NCI-H2029 treated with DMSO at 0.1 percent for 48 hours (cell line): ENCODE data around the gene CATSPER3.
"Not testable (repeated sequence)": the region's sequence is repeated elsewhere in the genome, so short reads cannot be mapped to it uniquely, and the experiment has no call there.

Experiments used
- DNase-seq: peaks from one replicate; lab custom pipeline; 2025; lab: John Stamatoyannopoulos, UW

Gene CATSPER3

DNA sequence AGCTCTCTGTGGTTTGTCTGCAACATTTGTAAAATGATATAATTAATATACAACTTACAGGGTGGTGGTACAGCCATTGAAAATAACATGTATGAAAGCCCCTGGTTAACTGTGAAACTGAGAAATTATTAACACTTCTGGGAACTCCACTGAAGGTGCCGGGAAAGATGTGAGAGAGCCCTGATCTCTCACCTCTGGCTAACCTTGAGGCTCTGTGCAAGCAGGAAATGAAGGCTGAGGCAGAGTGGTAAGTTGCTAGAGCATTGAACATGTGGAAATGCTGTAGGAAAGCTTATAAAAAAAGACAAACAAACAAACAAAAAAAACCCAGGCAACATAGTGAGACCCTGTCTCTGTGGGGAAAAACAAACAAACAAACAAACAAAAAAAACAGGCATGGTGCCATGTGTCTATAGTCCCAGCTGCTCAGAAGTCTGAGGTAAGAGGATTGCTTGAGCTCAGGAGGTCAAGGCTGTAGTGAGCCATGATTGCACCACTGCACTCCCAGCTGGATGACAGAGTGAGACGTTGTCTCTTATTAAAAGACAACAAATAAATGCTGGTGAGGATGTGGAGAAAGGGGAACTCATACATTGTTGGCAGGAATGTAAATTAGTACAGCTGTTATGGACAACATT, 7.5 kb downstream of the CATSPER3 start:
- no peak for DNase-seq

DNA sequence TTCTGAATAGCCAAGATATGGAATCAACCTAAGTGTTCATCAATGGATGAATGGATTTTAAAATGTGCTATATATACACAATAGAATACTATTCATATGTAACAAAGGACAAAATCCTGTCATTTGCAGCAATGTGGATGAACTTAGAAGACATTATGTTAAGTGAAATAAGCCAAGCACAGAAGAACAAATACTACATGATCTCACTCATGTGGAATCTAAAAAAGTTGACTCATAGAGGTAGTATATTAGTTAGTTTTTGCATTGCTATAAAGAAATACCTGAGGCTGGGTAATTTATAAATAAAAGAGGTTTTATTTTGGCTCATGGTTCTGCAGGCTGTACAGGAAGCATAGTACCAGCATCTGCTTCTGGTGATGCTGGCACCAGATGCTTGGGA, 8.1 kb downstream of the CATSPER3 start:
- no peak for DNase-seq

DNA sequence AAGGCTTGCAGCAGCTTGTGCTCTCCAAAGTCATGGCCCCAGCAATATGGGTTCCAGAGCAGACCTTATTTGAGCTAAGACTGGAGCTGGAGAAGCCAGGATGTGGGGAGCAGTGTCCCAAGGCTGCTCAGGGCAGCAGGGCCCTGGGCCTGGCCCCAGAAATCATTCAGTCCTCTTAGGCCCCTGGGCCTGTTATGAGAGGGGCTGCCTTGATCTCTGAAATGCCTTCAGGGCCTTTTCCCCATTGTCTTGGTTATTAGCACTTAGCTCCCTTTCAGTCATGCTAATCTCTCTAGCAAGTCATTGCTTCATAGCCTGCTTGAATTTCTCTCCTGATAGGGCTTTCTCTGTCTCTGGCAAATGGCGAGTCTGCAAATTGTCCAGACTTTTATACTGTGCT, 9.1 kb downstream of the CATSPER3 start:
- DNase-seq: no peak

DNA sequence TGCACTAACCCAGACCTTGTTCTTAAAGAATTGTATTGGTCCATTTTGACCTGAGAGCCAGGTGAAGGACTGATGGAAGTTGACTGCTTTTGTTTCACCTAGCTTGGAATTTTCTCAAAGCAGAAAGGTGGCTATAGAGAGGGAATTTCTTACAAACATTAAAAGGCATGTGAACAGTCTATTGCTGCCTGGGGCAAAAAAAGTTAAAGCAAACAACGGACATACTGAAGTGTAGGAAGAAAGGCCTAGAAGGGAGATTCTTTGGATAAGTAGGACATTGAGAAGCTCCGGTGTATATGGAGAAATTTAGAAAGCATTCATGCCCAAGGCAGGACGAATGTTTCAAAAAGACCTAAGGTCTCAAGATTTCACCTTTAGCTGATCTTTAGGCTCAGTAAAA, 11.7 kb downstream of the CATSPER3 start:
- DNase-seq: no peak

DNA sequence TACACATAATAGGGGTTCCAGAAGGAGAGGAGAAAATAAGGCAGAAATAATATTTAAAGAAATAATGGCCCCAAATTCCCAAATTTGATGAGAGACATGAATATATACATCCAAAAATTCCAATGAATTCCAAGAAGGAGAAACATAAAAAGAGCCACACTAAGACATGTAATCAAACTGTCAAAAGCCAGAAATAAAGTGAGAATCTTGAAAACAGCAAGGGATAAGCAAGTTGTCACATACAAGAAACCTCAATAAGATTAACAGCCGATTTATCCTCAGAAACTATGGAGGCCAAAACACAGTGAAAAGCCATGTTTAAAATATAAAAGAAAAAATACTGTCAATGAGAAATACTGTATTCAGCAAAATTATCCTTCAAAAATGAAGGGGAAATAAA, 14.5 kb downstream of the CATSPER3 start:
- no peak for DNase-seq

DNA sequence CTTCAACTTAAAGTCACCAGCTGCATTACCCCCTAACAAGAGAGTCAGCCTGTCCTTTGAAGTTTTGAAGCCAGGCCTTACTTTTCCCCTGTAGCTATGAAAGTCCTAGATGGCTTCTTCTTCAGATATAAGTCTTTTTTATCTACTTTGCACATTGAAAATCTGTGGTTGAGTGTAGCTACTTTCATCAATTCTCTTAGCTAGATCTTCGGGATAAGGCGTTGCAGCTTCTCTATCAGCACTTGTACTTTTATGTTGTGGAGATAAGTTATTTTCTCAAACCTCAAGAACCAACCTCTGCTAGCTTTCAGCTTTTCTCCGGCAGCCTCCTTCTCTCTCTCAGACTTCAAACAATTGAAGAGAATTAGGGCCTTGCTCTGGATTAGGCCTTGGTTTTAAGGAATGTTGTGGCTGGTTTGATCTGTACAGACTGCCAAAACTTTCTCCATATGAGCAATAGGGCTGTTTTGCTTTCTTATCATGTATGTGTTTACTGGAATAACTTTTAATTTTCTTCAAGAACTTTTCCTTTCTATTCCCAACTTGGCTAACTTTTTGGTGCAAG, 21.6 kb downstream of the CATSPER3 start:
- no peak for DNase-seq

DNA sequence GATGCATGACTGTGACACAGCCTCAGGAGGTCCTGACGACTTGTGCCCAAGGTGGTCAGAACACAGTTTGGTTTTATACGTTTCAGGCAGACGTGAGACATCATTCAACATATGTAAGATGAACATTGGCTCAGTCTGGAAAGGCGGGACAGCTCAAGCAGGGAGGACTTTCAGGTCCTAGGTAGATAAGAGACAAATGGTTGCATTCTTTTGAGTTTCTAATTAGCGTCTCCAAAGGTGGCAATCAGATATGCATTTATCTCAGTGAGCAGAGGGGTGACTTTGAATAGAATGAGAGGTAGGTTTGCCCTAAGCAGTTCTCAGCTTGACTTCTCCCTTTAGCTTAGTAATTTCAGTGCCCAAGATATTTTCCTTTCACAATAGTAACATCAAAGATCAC, 22.5 kb downstream of the CATSPER3 start:
- DNase-seq: not testable (repeated sequence)

DNA sequence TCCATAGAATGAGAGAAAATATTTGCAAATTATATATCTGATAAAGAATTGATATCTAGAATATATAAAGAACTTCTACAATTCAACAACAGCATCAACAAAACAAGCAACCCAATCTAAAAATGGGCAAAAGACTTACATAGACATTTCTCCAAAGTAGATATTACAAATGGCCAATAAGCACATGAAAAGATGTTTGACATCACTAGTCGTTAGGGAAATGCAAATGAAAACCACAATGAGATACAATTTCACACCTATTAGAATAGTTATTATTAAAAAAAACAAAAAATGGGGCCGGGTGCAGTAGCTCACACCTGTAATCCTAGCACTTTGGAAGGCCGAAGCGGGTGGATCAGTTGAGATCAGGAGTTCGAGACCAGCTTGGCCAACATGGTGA, 24.4 kb downstream of the CATSPER3 start:
- DNase-seq: no peak

DNA sequence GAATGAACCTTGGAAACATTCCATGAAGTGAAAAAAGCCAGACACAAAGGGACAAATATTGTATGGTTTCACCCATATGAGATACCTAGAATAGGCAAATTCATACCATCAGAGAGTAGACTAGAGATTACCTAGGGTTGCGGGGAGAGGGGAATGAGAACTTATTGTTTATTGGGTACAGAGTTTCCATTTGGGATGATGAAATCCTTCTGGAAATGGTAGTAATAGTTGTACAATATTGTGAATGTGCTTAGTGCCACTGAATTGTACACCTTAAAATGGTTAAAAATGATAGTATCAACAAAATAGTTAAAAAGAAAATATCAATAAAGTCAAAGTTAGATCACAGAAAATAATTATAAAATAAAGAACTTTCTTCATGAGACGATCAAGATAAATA, 25.5 kb downstream of the CATSPER3 start:
- DNase-seq: no peak

DNA sequence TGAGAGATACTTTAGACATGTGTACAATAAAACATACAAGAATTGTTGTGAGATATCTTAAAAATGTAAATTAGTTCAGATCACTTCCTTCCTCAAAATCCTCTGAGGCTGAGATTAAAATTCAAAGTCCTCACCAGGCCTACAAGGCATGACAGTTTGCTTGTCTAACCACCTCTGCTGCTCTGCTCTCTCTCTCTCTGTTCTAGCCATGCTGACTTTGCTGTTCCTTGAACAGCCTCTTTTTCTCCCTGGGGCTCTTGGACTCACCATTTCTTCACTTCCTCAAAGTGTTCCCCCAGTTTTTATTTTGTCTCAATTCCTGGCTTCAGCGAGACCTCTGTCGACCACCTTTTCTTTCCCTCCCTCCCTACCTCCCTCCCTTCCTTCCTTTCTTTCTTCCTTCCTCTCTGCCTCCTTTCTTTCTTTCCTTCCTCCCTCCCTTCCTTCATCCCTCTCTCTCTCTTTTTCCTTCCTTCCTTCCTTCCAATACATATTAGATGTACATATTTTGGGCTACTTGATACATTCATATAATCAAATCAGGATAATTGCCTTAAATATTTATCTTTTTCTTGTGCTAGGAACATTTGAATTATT, 27.0 kb downstream of the CATSPER3 start:
- no peak for DNase-seq

DNA sequence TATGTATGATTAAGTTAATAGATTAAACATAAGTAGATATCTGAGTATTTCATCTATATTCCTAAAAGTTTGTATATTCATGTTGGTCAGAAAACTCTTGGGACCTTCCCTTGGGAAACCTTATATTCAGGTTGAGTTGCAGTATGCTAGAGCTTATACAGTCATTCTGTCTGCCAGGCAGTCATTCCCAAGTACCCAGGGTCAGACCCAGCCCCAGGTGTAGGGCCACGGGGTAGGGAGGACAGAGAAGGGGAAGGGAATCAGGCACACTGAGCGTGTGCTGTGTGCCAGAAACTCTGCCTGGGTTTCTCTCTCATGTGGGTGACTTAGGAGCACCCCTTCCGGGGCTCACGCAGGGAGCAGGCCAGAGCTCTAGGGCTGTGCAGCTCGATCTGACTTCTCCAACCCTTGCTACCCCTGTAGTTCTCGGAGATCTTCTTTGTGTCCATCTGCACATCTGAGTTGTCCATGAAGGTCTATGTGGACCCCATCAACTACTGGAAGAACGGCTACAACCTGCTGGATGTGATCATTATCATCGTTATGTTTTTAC, 28.2 kb downstream of the CATSPER3 start:
- no peak for DNase-seq

DNA sequence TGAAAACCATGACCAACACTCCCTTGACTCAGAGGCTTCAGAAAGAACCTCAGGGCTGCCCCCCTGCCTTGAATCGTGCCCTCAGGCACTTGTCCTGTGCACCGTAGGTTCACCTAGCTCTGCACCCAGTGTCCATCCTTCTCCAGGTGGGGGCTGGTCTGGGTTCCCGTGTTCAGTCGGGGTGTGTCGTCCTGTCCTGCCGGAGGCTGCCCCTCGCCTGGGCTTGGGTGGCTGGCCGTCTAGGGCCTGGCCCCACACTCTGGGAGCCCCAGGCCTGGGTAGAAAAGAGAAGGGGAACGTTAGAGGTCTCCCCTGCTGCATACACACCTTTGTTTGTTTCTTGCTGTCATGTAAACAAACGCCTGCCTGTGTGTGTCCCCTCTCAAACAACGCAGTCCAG, 29.3 kb downstream of the CATSPER3 start:
- DNase-seq: no peak

DNA sequence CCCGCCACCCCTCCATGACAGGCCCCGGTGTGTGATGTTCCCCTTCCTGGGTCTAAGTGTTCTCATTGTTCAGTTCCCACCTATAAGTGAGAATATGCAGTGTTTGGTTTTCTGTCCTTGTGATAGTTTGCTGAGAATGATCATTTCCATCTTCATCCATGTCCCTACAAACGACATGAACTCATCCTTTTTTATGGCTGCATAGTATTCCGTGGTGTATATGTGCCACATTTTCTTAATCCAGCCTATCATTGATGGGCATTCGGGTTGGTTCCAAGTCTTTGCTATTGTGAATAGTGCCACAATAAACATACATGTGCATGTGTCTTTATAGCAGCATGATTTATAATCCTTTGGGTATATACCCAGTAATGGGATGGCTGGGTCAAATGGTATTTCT, 30.4 kb downstream of the CATSPER3 start:
- DNase-seq: not testable (repeated sequence)

DNA sequence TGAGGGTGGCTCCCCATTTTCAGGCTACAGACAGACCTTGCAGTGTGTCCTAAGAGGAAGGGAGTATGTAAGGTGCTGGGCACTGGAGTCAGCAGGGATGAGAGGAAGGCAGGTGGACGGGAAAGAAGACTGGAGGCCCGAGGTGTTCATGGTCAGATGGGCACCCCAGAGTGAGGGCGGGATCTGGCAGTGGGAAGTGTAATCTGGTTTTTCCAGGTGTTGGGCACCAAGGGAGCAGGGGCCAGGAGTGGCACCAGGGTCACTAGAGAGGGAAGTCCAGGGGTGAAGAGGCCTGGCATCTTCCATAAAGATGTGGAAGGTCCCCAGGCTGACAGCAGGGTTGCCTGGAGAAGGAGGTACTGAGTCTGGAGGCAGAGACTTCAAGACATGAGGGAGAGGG, 36.7 kb downstream of the CATSPER3 start:
- DNase-seq: no peak

DNA sequence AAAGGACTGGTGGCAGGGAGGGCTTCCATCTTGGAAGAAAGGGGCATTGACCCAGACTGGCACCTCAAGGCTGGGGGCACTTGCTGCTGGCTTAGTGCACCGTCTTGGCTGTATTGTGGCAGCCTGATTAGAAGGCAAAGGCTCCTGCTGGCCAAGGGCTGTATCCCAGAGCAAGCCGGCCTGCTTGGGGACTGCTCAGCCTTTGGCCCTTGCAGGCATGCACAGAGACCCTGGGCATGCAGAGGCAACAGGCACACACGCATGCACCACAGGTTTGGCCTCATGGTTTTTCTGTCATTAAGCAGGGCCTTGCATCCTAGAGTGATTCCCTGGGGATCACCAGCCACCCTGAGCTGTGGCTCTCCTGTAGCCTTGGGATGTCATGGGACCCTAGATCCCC, 37.4 kb downstream of the CATSPER3 start:
- no peak for DNase-seq

DNA sequence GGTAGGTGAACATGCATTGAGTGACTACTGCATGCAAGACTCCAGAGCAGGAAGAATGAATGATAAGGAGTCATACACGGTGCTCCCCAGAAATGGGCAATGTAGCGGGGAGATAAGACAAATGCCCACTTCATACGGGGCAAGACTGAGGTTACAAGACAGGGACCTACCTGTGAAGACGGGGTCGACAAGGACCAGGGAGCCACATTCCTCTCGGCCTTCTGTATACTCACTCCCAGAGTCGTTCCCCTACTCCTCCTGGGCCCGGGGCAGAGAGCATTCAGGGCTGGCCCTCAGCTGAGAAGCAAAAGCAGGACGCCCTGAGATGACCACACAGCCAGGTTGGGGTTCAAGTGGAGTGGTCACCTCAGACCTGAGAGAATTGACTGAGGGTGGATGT, 39.6 kb downstream of the CATSPER3 start:
- no peak for DNase-seq

DNA sequence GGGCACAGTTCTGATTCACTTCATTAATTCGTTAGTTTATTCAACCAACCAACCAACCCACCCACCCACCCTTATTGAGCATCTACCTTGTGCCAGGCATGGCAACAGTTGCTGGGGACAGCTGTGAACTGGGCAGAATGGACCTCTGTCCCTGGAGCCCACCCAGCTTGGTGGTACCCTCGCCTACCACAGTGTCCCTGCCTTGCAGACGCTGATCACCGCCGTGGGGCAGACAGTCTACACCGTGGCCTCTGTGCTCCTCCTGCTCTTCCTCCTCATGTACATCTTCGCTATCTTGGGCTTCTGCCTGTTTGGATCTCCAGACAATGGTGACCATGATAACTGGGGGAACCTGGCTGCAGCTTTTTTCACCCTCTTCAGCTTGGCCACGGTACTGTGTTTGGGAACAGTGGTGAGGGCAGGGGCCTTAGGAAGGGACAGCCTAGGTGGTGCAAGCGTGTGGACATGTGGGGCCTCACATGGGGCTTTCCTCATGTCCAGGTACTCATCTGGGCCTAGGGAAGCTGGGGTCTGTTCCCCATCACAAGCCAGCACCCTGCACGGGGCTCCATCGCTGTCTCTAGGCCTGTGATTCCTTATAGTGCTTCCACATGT, 40.1 kb downstream of the CATSPER3 start:
- DNase-seq: no peak

DNA sequence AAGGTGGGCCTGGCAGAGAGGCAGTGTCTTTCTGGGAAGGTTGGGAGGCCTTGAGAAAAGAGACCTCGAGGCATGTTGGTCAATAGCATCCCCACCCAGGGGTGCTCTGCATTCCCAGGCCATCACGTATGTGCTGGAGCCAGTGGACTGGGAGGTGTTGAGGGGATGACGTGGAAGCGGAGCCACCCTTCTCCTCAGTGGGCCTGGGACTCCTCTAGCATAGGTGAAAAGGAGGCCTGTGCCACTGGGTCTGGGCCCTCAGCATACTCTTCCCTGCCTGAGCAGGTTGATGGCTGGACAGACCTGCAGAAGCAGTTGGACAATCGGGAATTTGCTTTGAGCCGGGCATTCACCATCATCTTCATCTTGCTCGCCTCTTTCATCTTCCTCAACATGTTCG, 40.8 kb downstream of the CATSPER3 start:
- no peak for DNase-seq

DNA sequence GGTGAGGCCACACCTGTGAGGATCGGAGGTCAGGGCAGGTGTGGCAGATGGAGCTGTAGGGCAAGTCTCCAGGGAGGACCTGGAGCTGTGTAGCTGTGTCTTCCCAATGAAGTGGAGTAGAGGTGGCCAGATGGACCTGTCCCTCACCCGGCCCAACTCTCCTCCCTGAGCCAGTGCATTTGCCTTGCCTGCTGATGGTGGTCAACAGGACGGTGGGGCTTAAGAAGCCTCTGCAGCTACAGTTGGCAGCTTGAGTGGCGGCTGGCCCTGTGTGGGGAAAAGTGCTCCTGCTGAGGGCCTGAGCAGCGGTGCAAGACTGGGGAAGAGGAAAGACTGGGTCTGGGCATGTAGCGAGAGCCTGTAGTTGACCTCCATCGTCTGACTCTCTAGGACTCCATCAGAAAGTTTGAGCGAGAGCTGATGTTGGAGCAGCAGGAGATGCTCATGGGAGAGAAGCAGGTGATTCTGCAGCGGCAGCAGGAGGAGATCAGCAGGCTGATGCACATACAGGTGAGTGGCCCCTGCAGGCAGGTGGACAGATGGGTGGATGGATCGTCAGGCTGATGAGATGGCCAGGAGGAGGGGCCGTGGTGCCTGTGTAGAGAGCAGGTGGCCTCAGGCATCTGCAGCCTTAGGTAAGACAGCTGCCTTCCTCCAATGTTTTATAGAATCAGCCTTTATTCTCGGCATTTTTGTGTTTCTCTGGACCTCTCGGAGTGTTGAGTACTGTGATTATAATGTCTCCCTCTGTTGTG, 41.5 kb downstream of the CATSPER3 start:
- DNase-seq: no peak

DNA sequence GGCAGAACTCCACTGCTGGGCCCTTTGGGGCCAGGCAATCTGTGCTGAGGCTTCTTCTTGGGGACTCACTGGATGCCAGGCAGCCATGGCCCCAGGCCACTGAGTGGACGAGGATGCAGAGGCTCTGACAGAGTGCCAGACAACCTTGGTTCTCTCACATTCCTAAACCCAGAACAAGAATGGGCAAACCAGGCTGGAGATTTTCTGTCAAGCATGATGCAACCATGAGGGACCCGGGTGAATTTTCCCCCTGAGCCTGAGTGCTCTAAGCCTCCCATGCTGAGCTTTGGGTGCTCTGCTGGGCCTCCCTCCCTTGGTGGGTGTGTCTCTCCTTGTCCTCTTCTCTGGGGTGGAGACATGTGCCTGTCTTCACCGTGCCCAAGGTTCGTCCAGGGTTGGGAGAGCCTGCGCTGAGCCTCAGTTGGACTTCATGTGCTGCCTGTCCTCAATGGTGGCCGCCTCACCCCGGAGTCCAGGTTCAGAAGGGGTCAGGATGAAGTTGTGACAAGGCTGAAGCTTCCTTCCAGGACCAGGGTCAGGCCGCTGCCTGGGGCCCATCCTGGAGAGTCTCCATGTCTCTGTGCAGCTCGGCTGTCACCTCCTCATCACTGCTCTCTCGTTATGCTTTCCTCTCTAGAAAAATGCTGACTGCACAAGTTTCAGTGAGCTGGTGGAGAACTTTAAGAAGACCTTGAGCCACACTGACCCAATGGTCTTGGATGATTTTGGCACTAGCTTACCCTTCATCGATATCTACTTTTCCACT, 42.2 kb downstream of the CATSPER3 start:
- no peak for DNase-seq

DNA sequence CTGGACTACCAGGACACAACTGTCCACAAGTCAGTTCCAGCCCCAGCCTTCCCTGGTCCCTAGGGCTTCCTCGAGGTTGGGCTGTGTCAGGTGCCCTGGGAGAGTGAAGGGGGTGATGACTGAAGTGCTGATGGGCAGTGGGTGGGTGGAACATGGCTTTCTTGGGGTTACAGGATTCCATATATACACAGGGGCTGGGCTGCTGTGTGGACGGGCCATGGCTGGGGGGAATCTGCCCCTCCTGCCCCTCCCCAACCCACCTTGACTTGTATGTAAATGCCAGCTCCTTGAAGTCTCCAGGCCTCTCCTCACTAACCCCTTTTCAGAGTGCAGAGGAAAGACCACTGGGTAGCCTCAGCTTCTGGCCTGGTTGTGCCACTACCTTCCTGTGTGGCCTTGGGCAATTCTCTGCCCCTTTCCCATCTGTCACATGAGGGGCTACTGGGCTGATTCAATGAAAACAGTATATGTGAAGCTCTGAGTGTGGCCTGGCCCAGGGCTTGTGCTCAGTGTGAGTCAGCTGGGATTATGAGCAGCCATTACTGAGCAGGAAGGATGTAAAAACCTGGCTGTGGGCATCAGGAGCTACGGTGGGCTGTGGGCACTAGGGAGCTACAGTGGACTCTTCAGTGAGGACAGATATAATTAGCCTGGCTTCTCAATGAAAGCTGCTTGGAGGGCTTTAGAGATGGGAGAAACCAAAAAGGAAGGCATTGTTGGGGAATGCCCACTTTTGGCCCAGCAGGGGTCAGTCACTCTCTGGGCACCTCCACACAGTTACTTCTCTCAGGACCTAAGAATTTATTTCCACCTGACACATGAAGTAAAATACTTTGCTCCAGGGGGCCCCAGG, 43.0 kb downstream of the CATSPER3 start:
- DNase-seq: no peak
